ENCODE data around the gene ASPSCR1. TPM values are rescaled to one million over a fixed set of nuclear protein-coding genes. Genes with fewer than 3 reads are reported as not detected.

Gene ASPSCR1
- total and polyA plus RNA-seq, 9 of the 15 experiments (the other 6 are each of a cell fraction or from before 2014, with no cell fraction given), result 0.90 to 36.9 (median 11.6) TPM

DNA sequence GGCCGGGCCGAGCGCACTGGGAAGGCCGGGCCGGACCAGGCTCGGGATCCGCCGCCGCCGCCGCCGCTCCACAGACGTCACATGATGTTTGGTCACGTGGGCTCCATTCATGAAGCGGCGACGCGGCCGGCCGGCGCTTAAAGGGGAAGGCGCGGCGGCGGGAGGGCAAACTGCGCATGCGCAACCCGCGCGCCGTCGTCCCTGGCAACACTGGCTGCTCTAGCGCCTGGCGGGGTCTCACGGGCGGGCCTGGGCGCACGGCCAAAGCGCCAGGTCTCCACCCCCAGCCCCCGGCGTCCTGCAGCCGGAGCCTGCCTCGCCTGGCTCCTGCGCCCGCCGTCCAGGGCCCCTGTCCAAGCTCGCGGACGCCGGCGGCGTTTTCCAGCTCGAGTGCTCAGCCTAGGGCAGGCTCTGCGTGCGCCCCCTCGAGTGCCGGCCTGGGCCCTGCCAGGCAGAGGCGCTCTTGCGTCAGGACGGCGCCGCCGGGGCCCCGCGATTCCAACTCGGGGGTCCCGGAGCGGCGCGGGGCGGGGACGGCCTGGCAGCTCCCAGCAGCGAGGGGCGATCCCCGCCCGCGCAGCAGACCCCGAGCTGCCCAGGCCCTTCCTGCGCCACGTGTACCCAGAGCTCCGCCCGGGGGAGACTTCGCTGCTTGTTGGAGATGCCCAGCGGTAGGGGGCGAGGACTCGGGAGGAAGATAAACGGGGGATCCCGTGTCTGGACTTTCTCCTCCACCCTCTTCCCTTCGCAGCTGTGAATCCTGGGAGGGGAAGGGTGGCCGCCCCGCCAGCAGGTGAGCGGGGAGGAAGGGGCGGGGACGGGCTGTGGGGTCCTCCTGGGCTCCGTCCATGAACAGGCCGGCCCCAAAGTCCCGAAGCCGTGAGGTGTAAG is 49.5 kb upstream of the ASPSCR1 start, which contains the start of gene MAFG (continued):
- TF ChIP-seq BDP1 (IDR thresholded peaks at IDR 0.05; ENCODE audit: insufficient read depth, insufficient read length), result no peak
- peak; percentile 99 for TF ChIP-seq NCOA6 (IDR thresholded peaks at IDR 0.05)
- TF ChIP-seq ZNF184 (CRISPR knock-in tag; IDR thresholded peaks at IDR 0.05), result no peak
- TF ChIP-seq STAG1 (CRISPR knock-in tag; IDR thresholded peaks at IDR 0.05; ENCODE audit: borderline replicate concordance), result no peak
- TF ChIP-seq, protein P1, sequence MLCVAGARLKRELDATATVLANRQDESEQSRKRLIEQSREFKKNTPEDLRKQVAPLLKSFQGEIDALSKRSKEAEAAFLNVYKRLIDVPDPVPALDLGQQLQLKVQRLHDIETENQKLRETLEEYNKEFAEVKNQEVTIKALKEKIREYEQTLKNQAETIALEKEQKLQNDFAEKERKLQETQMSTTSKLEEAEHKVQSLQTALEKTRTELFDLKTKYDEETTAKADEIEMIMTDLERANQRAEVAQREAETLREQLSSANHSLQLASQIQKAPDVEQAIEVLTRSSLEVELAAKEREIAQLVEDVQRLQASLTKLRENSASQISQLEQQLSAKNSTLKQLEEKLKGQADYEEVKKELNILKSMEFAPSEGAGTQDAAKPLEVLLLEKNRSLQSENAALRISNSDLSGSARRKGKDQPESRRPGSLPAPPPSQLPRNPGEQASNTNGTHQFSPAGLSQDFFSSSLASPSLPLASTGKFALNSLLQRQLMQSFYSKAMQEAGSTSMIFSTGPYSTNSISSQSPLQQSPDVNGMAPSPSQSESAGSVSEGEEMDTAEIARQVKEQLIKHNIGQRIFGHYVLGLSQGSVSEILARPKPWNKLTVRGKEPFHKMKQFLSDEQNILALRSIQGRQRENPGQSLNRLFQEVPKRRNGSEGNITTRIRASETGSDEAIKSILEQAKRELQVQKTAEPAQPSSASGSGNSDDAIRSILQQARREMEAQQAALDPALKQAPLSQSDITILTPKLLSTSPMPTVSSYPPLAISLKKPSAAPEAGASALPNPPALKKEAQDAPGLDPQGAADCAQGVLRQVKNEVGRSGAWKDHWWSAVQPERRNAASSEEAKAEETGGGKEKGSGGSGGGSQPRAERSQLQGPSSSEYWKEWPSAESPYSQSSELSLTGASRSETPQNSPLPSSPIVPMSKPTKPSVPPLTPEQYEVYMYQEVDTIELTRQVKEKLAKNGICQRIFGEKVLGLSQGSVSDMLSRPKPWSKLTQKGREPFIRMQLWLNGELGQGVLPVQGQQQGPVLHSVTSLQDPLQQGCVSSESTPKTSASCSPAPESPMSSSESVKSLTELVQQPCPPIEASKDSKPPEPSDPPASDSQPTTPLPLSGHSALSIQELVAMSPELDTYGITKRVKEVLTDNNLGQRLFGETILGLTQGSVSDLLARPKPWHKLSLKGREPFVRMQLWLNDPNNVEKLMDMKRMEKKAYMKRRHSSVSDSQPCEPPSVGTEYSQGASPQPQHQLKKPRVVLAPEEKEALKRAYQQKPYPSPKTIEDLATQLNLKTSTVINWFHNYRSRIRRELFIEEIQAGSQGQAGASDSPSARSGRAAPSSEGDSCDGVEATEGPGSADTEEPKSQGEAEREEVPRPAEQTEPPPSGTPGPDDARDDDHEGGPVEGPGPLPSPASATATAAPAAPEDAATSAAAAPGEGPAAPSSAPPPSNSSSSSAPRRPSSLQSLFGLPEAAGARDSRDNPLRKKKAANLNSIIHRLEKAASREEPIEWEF (CRISPR knock-in tag; IDR thresholded peaks at IDR 0.05), result no peak
- TF ChIP-seq ATF7 (IDR thresholded peaks at IDR 0.05), result peak; percentile 80
- TF ChIP-seq ZNF561 (CRISPR knock-in tag; conservative IDR thresholded peaks at IDR 0.05), result no peak
- TF ChIP-seq HNRNPH1 (optimal IDR thresholded peaks at IDR 0.05; ENCODE audit: low read depth, low read length), result no peak
- no peak for TF ChIP-seq SAFB2 (IDR thresholded peaks at IDR 0.05; ENCODE audit: borderline replicate concordance, low read depth, low read length, severe bottlenecking)
- no peak for TF ChIP-seq MCM7 (IDR thresholded peaks at IDR 0.05)
- no peak for TF ChIP-seq RERE (CRISPR knock-in tag; IDR thresholded peaks at IDR 0.05; ENCODE audit: borderline replicate concordance)
- 0 out of 2 replicates have a peak, but pooled peaks have one; percentile 8 for TF ChIP-seq CEBPB (tag; IDR thresholded peaks at IDR 0.05)
- no peak for TF ChIP-seq FOXM1 (IDR thresholded peaks at IDR 0.05; ENCODE audit: low read depth)
- peak; percentile 66; the same call in 1 of the 2 replicates for TF ChIP-seq FOXM1 (CRISPR knock-in tag; IDR thresholded peaks at IDR 0.05; ENCODE audit: low read depth)
- no peak for TF ChIP-seq NCOA4 (IDR thresholded peaks at IDR 0.05; ENCODE audit: partially characterized antibody)
- TF ChIP-seq USF1 (CRISPR knock-in tag; IDR thresholded peaks at IDR 0.05), result peak; percentile 96

All from K562 (cell line).